B cell (primary cell): ENCODE results near the gene RAD51B. TPM values are rescaled to one million over a fixed set of nuclear protein-coding genes. Genes with fewer than 3 reads are reported as not detected.

Experiments
- ATAC-seq: fragments of 200-7000 bp; cut with Tn5 transposase; one replicate; pipeline ENCODE4 v1.10.0; 2021; ENCODE audit warnings: low read depth, mild to moderate bottlenecking, moderate number of reproducible peaks, moderate library complexity
- CTCF ChIA-PET: fragments of 350-600 bp; sonication (Branson Sonifier 250); formaldehyde crosslinking; loops from one replicate; lab custom pipeline; 2021; ENCODE audit warnings: antibody characterized with exemption, inconsistent platforms; lab: Charles Lee
- POLR2A ChIA-PET: fragments of 350-600 bp; sonication (Branson Sonifier 250); formaldehyde crosslinking; loops from one replicate; lab custom pipeline; 2021; ENCODE audit warnings: antibody characterized with exemption; lab: Charles Lee
- DNase-seq: peaks from one replicate; pipeline ENCODE4 v3.0.0; 2013
- H2AFZ ChIP-seq: 2 replicates; pipeline ENCODE4 v1.6.1; 2012; ENCODE audit warnings: mild to moderate bottlenecking, low read depth, low read length; ENCODE audit not compliant: insufficient read depth, poor library complexity, severe bottlenecking
- H3K27ac ChIP-seq, 2 donors: 1 replicate in 1 of 2; 2 replicates in 1 of 2; pipeline ENCODE4 v1.5.1; 2012 to 2013; ENCODE audit warnings: low read length in 2 of 2, mild to moderate bottlenecking in 2 of 2, moderate library complexity in 1 of 2
- H3K27me3 ChIP-seq, 4 experiments: fragments of 200-600 bp in 1 of 4; sonication (generic) in 1 of 4; replicated peaks in 1 of 4; 1 replicate in 2 of 4; 2 replicates in 2 of 4; pipeline versions ENCODE4 v1.6.1 to v1.7.0; 2013 to 2016; ENCODE audit warnings: low read length in 3 of 4, mild to moderate bottlenecking in 2 of 4, mixed read lengths in 1 of 4, moderate library complexity in 1 of 4; ENCODE audit not compliant: insufficient read depth in 4 of 4, control insufficient read depth in 3 of 4; ENCODE audit errors: control extremely low read depth in 1 of 4
- H3K36me3 ChIP-seq, 2 experiments: replicated peaks in 1 of 2; 1 replicate in 1 of 2; 2 replicates in 1 of 2; pipeline versions ENCODE4 v1.6.1 to v1.7.1; 2013; ENCODE audit warnings: low read length in 1 of 2; ENCODE audit not compliant: insufficient read depth in 2 of 2, control insufficient read depth in 1 of 2; ENCODE audit errors: control extremely low read depth in 1 of 2, extremely low read depth in 1 of 2
- H3K4me1 ChIP-seq, 2 donors: fragments of 200-600 bp in 1 of 2; sonication (generic) in 1 of 2; 1 replicate in 1 of 2; 2 replicates in 1 of 2; pipeline versions ENCODE4 v1.5.1 to v1.6.1; 2013 to 2017; ENCODE audit warnings: low read length in 2 of 2; ENCODE audit not compliant: control insufficient read depth in 2 of 2, insufficient read depth in 2 of 2
- H3K4me2 ChIP-seq: replicated peaks from 2 replicates; pipeline ENCODE3; 2012; ENCODE audit warnings: mild to moderate bottlenecking, low read depth, low read length; ENCODE audit not compliant: poor library complexity, severe bottlenecking
- H3K4me3 ChIP-seq, 5 experiments: fragments of 200-600 bp in 1 of 5; sonication (generic) in 1 of 5; 1 replicate in 3 of 5; 2 replicates in 2 of 5; pipeline versions ENCODE4 v1.5.1 to v1.7.0; 2011 to 2016; ENCODE audit warnings: low read length in 4 of 5, mild to moderate bottlenecking in 4 of 5, low read depth in 2 of 5, control low read depth in 1 of 5, moderate library complexity in 1 of 5; ENCODE audit not compliant: insufficient read depth in 1 of 5; ENCODE audit errors: control extremely low read depth in 1 of 5, extremely low read depth in 1 of 5
- H3K79me2 ChIP-seq: fragments of 200-600 bp; sonication (generic); one replicate; pipeline ENCODE4 v1.6.0; 2016; ENCODE audit warnings: low read length; ENCODE audit not compliant: control insufficient read depth, insufficient read depth
- H3K9ac ChIP-seq: fragments of 200-600 bp; sonication (generic); 2 replicates; pipeline ENCODE4 v1.6.1; 2017; ENCODE audit warnings: mild to moderate bottlenecking, low read length, moderate library complexity
- H3K9me3 ChIP-seq, 3 donors: one replicate each; pipeline versions ENCODE4 v1.6.1 to v1.7.1; 2013; ENCODE audit warnings: low read length in 2 of 3; ENCODE audit not compliant: control insufficient read depth in 2 of 3, insufficient read depth in 1 of 3; ENCODE audit errors: control extremely low read depth in 1 of 3
- H4K20me1 ChIP-seq: 2 replicates; pipeline ENCODE4 v1.6.0; 2012; ENCODE audit warnings: mild to moderate bottlenecking, low read length; ENCODE audit not compliant: insufficient read depth, control insufficient read depth, poor library complexity, severe bottlenecking
- H3K27ac Mint-ChIP-seq: one replicate; pipeline ENCODE4 v1.8.0; 2021; ENCODE audit warnings: mixed read lengths
- H3K27me3 Mint-ChIP-seq: one replicate; pipeline ENCODE4 v1.8.0; 2021; ENCODE audit warnings: mixed read lengths
- H3K4me1 Mint-ChIP-seq: one replicate; pipeline ENCODE4 v1.8.0; 2021; ENCODE audit warnings: mixed read lengths
- H3K4me3 Mint-ChIP-seq: one replicate; pipeline ENCODE4 v1.8.0; 2021; ENCODE audit warnings: mixed read lengths
- H3K9me3 Mint-ChIP-seq: one replicate; pipeline ENCODE4 v1.8.0; 2022; ENCODE audit warnings: mixed read lengths; ENCODE audit not compliant: insufficient read depth
- EZH2 ChIP-seq: IDR thresholded peaks from 2 replicates; pipeline ENCODE4 v1.6.1; 2012; ENCODE audit warnings: borderline replicate concordance, low read depth, mild to moderate bottlenecking, moderate library complexity, low read length; ENCODE audit not compliant: insufficient read depth, poor library complexity, severe bottlenecking
- WGBS: methylation state at CpG from one replicate; pipeline ENCODE4 v1.1.5; 2013; ENCODE audit warnings: missing lambda C conversion rate; ENCODE audit not compliant: insufficient coverage; 5-methylcytosine and 5-hydroxymethylcytosine counted together
- intact Hi-C: fragments of 100-400 bp; cut with micrococcal nuclease; formaldehyde crosslinking; loops from one replicate; pipeline ENCODE4 v1.10.0; 2022
- polyA plus RNA-seq: library from polyadenylated mRNA; depleted of rRNA; stranded (reverse); fragments of >200 nt; gene quantifications from 2 replicates; pipeline ENCODE4 v1.2.3, GENCODE V29; 2012
- total RNA-seq, 2 donors: library from RNA; stranded (reverse); fragments of 120-200 nt in 1 of 2; gene quantifications; 1 replicate in 1 of 2; 2 replicates in 1 of 2; pipeline versions ENCODE4 v1.2.3 to v1.2.4, GENCODE V29; 2013 to 2022
- TF ChIP-seq, protein P1 (sequence below): fragments of 200-600 bp; IDR thresholded peaks from one replicate; pipeline ENCODE4 v1.8.0; 2022; ENCODE audit warnings: antibody characterized with exemption, mild to moderate bottlenecking

Gene RAD51B
- total and polyA plus RNA-seq, 2 donors (not counting 1 experiment from before 2014, with no cell fraction given), result 6.5 to 60.6 TPM

DNA sequence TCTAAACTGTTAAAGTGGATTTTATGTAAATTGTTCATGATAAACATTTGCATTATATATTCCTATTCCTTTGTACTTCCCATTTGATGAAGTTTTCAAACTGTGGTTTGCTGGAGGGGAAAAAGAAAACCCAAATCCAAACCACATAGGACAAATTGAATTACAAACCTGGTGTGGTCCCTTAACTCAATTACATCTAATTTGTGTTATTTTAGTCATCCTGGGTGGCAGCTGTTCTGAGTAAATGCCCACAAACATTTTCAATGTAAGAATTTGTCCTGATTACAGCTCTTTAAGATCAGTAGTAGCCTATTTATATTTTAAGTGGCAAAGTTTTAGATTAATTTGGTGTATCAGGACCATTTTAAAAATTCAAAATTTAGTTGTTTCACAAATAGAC, 153.9 kb downstream of the RAD51B start:
- no peak for DNase-seq
- Histone ChIP-seq H3K79me2 (no peaks in the 10 kb centered on the region), H3K27me3 (no peaks in the 10 kb centered on the region), H3K27ac (no peak overlapping the region), H3K4me2 (no peak overlapping the region), H3K36me3 (no peaks in the 10 kb centered on the region), H3K4me1 (no peaks in the 10 kb centered on the region), H2AFZ (no peak overlapping the region), H3K4me3 (no peak overlapping the region), H3K9me3 (no peaks in the 10 kb centered on the region), H3K9ac (no peak overlapping the region), H4K20me1 (no peaks in the 10 kb centered on the region)
- intact Hi-C loops, result no loop called here
- Mint-ChIP-seq H3K9me3 (no peaks in the 10 kb centered on the region), H3K4me3 (no peak overlapping the region), H3K27me3 (no peaks in the 10 kb centered on the region), H3K4me1 (no peaks in the 10 kb centered on the region), H3K27ac (no peak overlapping the region)
- POLR2A ChIA-PET, result no interaction called here
- no peak for ATAC-seq
- CTCF ChIA-PET, result no interaction called here
- no peak for TF ChIP-seq EZH2
- TF ChIP-seq, protein P1, sequence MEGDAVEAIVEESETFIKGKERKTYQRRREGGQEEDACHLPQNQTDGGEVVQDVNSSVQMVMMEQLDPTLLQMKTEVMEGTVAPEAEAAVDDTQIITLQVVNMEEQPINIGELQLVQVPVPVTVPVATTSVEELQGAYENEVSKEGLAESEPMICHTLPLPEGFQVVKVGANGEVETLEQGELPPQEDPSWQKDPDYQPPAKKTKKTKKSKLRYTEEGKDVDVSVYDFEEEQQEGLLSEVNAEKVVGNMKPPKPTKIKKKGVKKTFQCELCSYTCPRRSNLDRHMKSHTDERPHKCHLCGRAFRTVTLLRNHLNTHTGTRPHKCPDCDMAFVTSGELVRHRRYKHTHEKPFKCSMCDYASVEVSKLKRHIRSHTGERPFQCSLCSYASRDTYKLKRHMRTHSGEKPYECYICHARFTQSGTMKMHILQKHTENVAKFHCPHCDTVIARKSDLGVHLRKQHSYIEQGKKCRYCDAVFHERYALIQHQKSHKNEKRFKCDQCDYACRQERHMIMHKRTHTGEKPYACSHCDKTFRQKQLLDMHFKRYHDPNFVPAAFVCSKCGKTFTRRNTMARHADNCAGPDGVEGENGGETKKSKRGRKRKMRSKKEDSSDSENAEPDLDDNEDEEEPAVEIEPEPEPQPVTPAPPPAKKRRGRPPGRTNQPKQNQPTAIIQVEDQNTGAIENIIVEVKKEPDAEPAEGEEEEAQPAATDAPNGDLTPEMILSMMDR, result no peak

DNA sequence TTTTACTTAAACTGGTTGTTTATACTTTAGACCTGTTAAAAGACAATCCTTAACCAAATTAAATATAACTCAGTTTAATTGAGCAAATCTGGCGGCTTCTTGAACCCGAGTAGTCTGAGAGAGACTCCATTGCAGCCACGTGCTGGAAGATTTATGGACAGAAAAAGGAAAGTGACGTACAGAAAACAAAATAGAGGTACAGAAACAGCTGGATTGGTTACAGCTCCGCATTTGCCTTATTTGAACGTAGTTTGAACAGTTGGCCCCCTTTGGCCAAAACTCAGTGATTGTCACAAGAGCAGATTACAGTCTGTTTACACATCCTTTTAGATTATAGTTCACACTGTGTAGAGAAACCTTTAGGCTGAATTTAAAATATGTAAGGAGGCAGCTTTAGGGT, 155.9 kb downstream of the RAD51B start:
- Histone ChIP-seq H3K9ac (no peak overlapping the region), H3K27me3 (no peaks in the 10 kb centered on the region), H3K4me2 (no peak overlapping the region), H4K20me1 (no peaks in the 10 kb centered on the region), H2AFZ (no peak overlapping the region), H3K36me3 (no peaks in the 10 kb centered on the region), H3K4me1 (no peaks in the 10 kb centered on the region), H3K9me3 (no peaks in the 10 kb centered on the region), H3K27ac (no peak overlapping the region), H3K79me2 (no peaks in the 10 kb centered on the region), H3K4me3 (no peak overlapping the region)
- H3K9me3 Mint-ChIP-seq, result no peaks in the 10 kb centered on the region
- no peak for ATAC-seq
- intact Hi-C loops, result no loop called here
- no peak overlapping the region for H3K27ac Mint-ChIP-seq
- ChIA-PET CTCF (no interaction called here), POLR2A (no interaction called here)
- H3K4me3 Mint-ChIP-seq, result no peak overlapping the region
- WGBS, result 100% methylated on average over 5 of the region's 6 CpGs
- no peaks in the 10 kb centered on the region for H3K4me1 Mint-ChIP-seq
- TF ChIP-seq, protein P1, result no peak
- no peaks in the 10 kb centered on the region for H3K27me3 Mint-ChIP-seq
- no peak for DNase-seq
